EL (cell line): ENCODE measurements around the gene CTDNEP1.

Source experiments
- DNase-seq: peaks from one replicate; pipeline ENCODE4 v3.0.0-alpha.2; 2016

Gene CTDNEP1

DNA sequence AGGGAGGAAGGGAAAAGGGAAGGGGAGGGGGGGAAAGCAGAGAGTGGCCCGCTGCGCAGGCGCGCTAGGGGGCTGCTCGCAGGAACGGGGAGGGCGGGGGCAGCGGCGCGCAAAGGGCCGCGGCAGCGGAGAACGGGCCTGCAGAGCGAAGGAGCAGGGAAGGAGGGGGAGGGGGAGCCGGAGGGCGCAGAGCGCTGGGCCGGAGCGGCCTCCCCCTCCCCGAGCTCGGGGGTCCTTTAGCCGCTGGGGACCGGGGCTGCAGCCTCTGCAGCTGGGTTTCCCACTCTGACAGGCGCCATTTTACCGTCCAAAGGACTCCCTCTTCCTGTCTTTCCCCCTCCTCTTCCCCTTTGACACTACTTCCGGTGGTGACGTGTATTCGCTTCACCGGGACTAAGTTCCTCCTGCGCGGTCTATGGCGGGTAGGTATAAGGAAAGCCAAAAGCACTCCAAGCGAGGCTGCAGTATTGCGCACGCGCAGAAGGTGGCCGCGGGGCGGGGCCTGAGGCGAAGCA, at the start of gene CTDNEP1:
CTDNEP1 (minus strand) TSS at position 74 of the 515 bp plus-strand sequence. CDS start 438 bp downstream, outside the sequence.
- peak; percentile 100 for DNase-seq

- peak; percentile 86 for DNase-seq
These were observed 44.8 kb upstream of the CTDNEP1 start for GRCh38 chr17:7296189-7296861.

- DNase-seq, result no peak
These were observed 44.0 kb upstream of the CTDNEP1 start for GRCh38 chr17:7295230-7296180.

GRCh38 chr17:7294614-7295153, 43.1 kb upstream of the CTDNEP1 start, which contains the start of gene YBX2:
YBX2 (minus strand) TSS chr17:7294639; CDS start chr17:7294500, 139 bp downstream.
- DNase-seq, result peak; percentile 58

DNA sequence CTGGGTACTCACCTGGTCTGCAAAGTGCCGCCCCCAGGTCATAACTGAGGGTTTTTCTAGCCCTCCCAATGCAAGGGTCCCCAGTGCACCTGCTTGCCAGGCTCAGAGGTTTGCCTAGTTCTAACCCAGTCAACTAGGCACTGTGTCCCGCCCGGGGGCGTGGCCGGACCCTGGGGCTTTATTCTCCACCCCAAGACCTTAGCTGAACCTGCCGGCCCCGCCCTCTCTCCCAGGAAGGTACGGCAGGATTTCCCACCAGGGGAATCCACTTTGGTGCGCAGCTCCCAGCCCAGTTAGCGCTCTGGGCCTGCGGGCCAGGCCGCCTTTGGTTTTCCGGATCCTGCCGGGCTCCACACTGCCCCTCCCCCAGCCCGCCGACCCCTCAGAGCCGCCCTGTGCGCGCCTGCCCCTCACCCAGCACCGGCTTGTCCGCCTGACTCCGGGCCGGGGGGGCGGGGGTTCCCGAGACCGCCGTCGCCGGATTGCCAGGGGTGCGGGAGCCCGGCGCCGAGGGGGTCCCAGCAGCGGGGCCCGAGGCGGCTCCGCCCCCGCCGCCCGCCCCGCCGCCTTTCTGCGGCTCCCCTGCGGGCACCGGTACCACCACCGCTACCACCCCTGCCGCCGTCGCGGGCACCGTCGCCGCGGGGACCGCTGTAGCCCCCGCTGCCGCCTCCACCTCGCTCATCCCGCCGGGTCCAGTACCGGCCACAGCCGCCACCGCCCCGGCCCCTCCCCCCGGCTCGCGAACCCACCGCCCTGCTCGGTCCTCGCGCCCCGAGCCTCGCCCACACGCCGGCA, 42.5 kb upstream of the CTDNEP1 start:
- no peak for DNase-seq

GRCh38 chr17:7293159-7293558, 41.6 kb upstream of the CTDNEP1 start:
- no peak for DNase-seq

DNA sequence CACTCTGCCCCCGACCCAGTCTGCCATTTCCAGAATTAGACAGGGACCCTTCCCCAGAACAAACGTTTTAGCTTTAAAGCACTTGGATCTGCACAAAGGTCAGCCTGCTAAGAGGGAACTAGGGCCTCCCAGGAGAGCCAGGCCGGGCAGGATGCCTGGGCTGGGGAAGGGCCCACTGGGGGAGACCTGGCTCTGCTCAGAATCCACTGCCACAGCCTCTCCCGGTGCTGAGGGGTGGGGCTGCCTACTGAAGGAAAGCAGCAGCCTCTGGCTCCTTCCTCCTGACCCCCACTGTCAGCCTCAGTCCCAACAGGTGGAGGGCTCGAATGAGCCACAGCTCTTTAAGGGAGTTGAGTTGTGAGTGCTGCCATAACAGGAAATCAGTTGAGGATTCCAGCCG, 41.2 kb upstream of the CTDNEP1 start:
- DNase-seq, result no peak

DNA sequence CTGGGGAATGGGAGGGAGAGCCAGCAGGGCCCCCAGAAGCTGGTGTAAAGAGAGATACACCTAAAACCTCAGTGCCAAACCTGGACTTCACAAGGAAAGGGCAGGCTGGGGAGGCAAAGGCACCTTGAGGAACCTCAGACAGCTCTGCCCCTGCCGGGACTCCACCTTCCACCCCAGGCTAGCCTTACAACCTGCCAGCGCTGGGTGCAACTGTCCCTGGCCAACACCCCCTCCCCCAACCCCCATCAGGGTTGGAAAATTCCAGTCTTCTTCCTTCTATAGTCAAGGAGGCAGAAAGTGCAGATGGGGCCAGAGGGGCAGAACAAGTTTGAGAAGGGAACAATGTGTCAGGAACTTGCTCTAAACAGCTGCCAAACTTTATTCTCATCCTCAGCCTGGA, 40.7 kb upstream of the CTDNEP1 start:
- DNase-seq, result no peak

DNA sequence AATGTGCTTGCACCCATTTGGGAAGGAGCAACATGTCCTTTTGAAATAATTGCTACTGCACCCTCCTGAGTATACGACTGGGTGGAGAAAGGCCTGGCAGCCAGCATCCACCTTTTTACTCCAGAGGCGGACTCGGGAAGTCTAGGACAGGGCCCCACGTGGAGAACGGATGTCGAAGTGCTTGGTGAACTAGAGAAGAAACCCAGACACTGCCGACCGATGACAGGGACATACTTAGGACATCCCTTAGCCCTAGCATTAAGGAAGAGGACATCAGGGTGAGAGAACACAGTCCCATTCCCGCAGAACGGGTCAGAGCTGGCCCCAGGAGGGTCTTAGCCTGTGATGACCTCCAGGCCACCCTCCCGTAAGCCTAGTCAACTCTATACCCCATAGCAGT, 39.2 kb upstream of the CTDNEP1 start:
- DNase-seq, result no peak

- DNase-seq, result no peak
These were observed 38.6 kb upstream of the CTDNEP1 start for GRCh38 chr17:7290166-7290565.

DNA sequence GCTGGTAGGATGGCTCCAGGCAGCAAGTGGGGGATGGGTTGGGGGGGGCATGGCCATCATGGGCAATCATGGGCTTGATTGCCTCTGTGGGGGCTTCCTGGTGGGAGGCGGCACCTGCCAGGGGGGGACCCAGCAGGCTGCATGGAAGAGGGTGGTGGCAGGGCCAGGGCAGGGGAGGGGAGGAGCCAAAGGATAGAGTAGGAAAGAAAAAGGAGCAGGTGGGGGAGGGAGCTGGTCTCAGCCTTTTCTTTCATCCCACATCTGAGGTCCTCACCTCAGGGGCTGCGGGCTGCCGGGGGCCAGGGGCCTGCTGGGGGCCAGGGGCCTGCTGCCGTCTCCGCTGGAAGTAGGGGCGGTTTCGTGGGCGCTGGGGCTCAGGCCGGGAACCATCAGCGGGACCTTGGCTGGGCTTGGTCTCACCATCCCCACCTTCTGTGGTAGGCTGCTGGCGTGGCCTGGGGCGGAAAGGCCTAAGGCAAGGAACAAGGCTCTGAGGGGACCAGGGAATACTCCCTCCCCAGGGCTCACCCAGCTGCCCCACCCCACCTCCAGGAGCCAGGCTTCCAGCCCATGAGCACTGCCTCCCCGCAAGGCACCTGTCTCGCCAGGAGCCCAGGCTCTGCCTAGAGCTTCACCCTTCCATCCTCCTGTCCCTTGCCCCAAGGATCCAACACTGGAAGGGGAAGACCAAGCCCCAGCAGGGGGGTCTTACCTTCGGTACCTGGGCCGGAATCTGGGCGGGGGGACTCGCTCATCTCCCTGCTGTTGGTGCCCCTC, 37.9 kb upstream of the CTDNEP1 start:
- DNase-seq, result no peak

DNA sequence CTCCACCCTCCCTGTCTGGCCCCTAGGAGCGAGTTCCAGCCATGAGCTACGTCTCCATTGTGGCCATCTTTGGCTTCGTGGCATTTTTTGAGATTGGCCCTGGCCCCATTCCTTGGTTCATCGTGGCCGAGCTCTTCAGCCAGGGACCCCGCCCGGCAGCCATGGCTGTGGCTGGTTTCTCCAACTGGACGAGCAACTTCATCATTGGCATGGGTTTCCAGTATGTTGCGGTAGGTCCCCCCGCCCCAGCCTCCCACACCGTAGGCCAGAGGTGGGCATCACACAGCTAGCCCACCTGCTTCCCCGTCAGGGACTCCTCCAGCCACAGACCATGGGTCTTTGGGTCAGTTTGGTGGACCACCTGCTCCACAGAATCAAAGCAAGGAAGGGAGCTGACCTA, 34.1 kb upstream of the CTDNEP1 start:
- DNase-seq, result no peak

- no peak for DNase-seq
These were observed 33.4 kb upstream of the CTDNEP1 start for GRCh38 chr17:7284911-7285310.

- DNase-seq, result no peak
These were observed 32.1 kb upstream of the CTDNEP1 start for GRCh38 chr17:7283471-7284216.

- no peak for DNase-seq
These were observed 31.3 kb upstream of the CTDNEP1 start for GRCh38 chr17:7282752-7283321.

DNA sequence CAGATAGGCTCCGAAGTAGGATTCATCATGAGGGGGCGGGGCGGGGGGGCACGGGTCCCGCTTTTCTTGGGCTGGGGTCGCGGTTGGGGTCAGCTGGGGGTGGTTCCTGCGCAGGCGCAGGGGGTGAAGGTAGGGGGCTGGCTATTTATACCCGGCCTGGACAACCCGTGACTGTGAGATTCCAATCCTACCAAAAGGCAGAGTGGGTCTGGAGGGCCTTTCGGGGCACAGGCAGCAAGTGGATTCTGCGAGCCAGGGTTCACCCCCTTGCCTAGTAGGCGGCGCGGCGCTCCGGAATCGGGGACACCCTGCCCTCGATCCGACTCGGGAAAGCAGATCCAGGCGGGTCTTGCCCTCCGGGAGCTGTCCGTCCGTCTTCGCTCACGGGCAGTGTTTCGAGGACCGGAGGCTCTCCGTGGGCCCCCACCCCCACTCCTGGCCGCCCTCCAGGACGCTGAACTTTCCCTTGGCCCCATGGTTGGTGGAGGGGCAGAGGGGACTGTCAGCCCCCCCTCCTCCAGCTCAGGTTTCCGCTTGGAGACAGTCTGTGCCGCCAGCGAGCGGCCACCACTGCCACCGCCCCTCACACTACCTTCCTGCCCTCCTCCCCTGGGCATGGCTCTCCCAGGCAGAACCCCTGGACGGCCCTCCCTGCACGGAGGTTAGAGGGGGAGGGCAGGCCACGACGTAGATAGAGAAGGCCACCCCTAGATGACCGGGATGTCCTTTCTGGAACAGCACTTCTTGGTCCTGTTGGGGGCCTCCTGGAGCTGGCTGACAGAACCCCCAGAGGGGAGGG, 30.6 kb upstream of the CTDNEP1 start:
- DNase-seq, result no peak

- peak; percentile 96 for DNase-seq
These were observed 29.8 kb upstream of the CTDNEP1 start, which contains the start of gene SLC2A4 for GRCh38 chr17:7281074-7281952. SLC2A4 (plus strand) TSS chr17:7281718; CDS start chr17:7281935, 217 bp downstream.

GRCh38 chr17:7280519-7281073, 29.1 kb upstream of the CTDNEP1 start:
- DNase-seq, result peak; percentile 77
